ENCODE data around the gene TEDDM1. TPM values are rescaled to one million over a fixed set of nuclear protein-coding genes. Genes with fewer than 3 reads are reported as not detected.

TEDDM1 gene
- total RNA-seq, 2 donors from 2014 or later, result not detected

- peaks cover 2% of the 10 kb centered on the region for H3K27me3 ChIP-seq (replicated peaks; ENCODE audit: insufficient read depth)
- no peaks in the 10 kb centered on the region for H3K36me3 ChIP-seq
- DNase-seq (ENCODE audit: low spot score), result no peak
- intact Hi-C loops (cut with DNase I), result no loop called here
- no peaks in the 10 kb centered on the region for H3K4me1 ChIP-seq (replicated peaks)
- TF ChIP-seq POLR2AphosphoS5 (IDR thresholded peaks at IDR 0.05) (no peak), POLR2A (IDR thresholded peaks at IDR 0.05) (no peak), CTCF (IDR thresholded peaks at IDR 0.05) (no peak)
- no peak overlapping the region for H3K27ac ChIP-seq
- no peak overlapping the region for H3K4me3 ChIP-seq
- H3K9me3 ChIP-seq, result no peaks in the 10 kb centered on the region
- WGBS, result 64% methylated on average over 1 of the region's 1 CpG
Observed at GRCh38 chr1:182415789-182416188, 15.3 kb upstream of the TEDDM1 start.

- TF ChIP-seq CTCF (IDR thresholded peaks at IDR 0.05), result no peak
- TF ChIP-seq POLR2AphosphoS5 (IDR thresholded peaks at IDR 0.05), result no peak
- TF ChIP-seq POLR2A (IDR thresholded peaks at IDR 0.05), result no peak
- intact Hi-C loops (cut with DNase I), result no loop called here
- peaks cover 5% of the 10 kb centered on the region for H3K4me1 ChIP-seq (replicated peaks)
- 94% methylated on average over 6 of the region's 6 CpGs for WGBS
- H3K9me3 ChIP-seq, result no peaks in the 10 kb centered on the region
- no peaks in the 10 kb centered on the region for H3K36me3 ChIP-seq
- peaks cover 2% of the 10 kb centered on the region for H3K27me3 ChIP-seq (replicated peaks; ENCODE audit: insufficient read depth)
- DNase-seq (ENCODE audit: low spot score), result no peak
- H3K4me3 ChIP-seq, result no peak overlapping the region
- H3K27ac ChIP-seq, result no peak overlapping the region
Observed at GRCh38 chr1:182413969-182414368, 13.5 kb upstream of the TEDDM1 start.

GRCh38 chr1:182413486-182413885 lies 13.0 kb upstream of the TEDDM1 start:
- no peaks in the 10 kb centered on the region for H3K9me3 ChIP-seq
- H3K27me3 ChIP-seq (replicated peaks; ENCODE audit: insufficient read depth), result peaks cover 2% of the 10 kb centered on the region
- H3K27ac ChIP-seq, result no peak overlapping the region
- intact Hi-C loops (cut with DNase I), result no loop called here
- no peaks in the 10 kb centered on the region for H3K36me3 ChIP-seq
- no peak overlapping the region for H3K4me3 ChIP-seq
- DNase-seq (ENCODE audit: low spot score), result no peak
- peaks cover 5% of the 10 kb centered on the region for H3K4me1 ChIP-seq (replicated peaks)
- WGBS, result 49% methylated on average over 3 of the region's 3 CpGs
- TF ChIP-seq POLR2AphosphoS5 (IDR thresholded peaks at IDR 0.05) (no peak), POLR2A (IDR thresholded peaks at IDR 0.05) (no peak), CTCF (IDR thresholded peaks at IDR 0.05) (no peak)

GRCh38 chr1:182410620-182411273 lies 10.3 kb upstream of the TEDDM1 start:
- peak overlapping the region; percentile 28 to 41 for H3K27ac ChIP-seq
- no peaks in the 10 kb centered on the region for H3K9me3 ChIP-seq
- intact Hi-C loops (cut with DNase I), result no loop called here
- no peaks in the 10 kb centered on the region for H3K36me3 ChIP-seq
- peaks cover 5% of the 10 kb centered on the region for H3K4me1 ChIP-seq (replicated peaks)
- H3K4me3 ChIP-seq, result no peak overlapping the region
- TF ChIP-seq POLR2AphosphoS5 (IDR thresholded peaks at IDR 0.05) (peak; percentile 89), CTCF (IDR thresholded peaks at IDR 0.05) (no peak), POLR2A (IDR thresholded peaks at IDR 0.05) (no peak)
- WGBS, result 12% methylated on average over 1 of the region's 1 CpG
- peak; percentile 69 for DNase-seq (ENCODE audit: low spot score)
- H3K27me3 ChIP-seq (replicated peaks; ENCODE audit: insufficient read depth), result peaks cover 2% of the 10 kb centered on the region

- Histone ChIP-seq H3K36me3 (no peaks in the 10 kb centered on the region), H3K4me3 (no peak overlapping the region), H3K27me3 (replicated peaks; ENCODE audit: insufficient read depth) (peaks cover 2% of the 10 kb centered on the region), H3K27ac (peak overlapping the region in 1 of 2 donors; percentile 29), H3K4me1 (replicated peaks) (peaks cover 5% of the 10 kb centered on the region), H3K9me3 (no peaks in the 10 kb centered on the region)
- TF ChIP-seq CTCF (IDR thresholded peaks at IDR 0.05) (no peak), POLR2A (IDR thresholded peaks at IDR 0.05) (no peak), POLR2AphosphoS5 (IDR thresholded peaks at IDR 0.05) (no peak)
- 67% methylated on average over 4 of the region's 4 CpGs for WGBS
- no peak for DNase-seq (ENCODE audit: low spot score)
- intact Hi-C loops (cut with DNase I), result no loop called here
Observed at GRCh38 chr1:182410138-182410537, 9.7 kb upstream of the TEDDM1 start.
